Vagina (tissue), 2 donors: ENCODE results near the gene VCAM1.

Experiments
- CTCF ChIP-seq, 3 experiments: fragments of 450-650 bp in 2 of 3; fragments of 200-600 bp in 1 of 3; sonication (generic) in 1 of 3; IDR thresholded peaks; one replicate each; pipeline ENCODE4 v1.5.1; 2017 to 2019; ENCODE audit warnings: antibody characterized with exemption in 3 of 3, mild to moderate bottlenecking in 2 of 3, moderate library complexity in 2 of 3
- POLR2A ChIP-seq, 2 donors: fragments of 450-650 bp; IDR thresholded peaks; one replicate each; pipeline ENCODE4 v1.6.1; 2017; ENCODE audit warnings: antibody characterized with exemption in 2 of 2, mild to moderate bottlenecking in 2 of 2, moderate library complexity in 2 of 2

GRCh38 chr1:100731309-100731708 is 11.8 kb downstream of the VCAM1 start:
- no peak for TF ChIP-seq CTCF (IDR thresholded peaks at IDR 0.05)
- TF ChIP-seq POLR2A (IDR thresholded peaks at IDR 0.05) = no peak
